Measurements from ENCODE around the gene CAMTA1.

The CAMTA1 gene

DNA sequence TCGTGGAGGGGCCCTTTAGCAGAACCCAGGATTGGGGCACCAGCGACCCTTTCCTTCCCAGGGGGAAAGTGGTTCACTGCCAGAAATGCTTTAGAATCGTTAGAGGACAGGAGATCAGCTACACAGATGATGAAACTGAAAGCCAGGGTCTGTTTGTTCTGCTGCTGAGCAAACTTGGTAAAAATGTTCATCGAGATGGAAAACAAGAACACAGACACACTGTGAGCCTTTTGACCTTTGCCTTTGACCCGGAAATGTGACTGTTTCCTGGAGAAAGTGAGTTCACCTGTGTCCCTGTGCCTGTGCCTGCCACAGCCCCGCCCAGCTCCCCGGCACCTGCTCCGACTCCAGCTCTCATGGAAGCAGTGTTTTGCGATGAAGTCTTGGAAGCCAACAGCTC, 234.3 kb downstream of the CAMTA1 start:
- Histone ChIP-seq H3K27me3 (ENCODE audit: control insufficient read depth in 1 of 2, insufficient read depth in 2 of 2, low read length in 2 of 2) (peaks cover 0 to 6% of the 10 kb centered on the region in 2 donors), H3K36me3 (ENCODE audit: insufficient read depth, low read length) (no peaks in the 10 kb centered on the region), H3K9ac (ENCODE audit: low read length) (no peak overlapping the region), H3K9me3 (ENCODE audit: low read length) (no peaks in the 10 kb centered on the region), H3K4me1 (ENCODE audit: insufficient read depth, low read length) (no peaks in the 10 kb centered on the region), H3K4me3 (ENCODE audit: low read depth in 1 of 2, low read length in 2 of 2) (no peak overlapping the region), H3K27ac (ENCODE audit: low read depth, low read length) (no peak overlapping the region)

DNA sequence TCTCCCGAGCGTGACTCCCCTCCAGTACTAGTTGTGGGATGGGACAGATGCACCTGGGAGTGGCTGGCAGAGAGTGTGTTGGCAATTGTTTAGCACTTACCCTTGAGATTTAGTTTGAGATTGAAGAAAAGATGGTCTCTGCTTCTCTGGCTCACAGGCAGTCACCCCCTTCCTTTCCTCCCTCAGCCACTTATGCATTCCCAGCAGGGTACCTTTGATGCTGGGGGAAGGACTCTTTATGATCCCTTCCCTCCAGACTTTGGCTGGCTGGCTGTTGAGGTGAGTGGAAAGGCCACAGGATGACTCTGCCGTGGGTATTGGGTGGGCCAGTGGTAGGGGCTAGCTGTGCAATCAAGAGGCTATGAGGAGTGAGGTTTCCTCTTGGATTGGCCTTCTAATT, 236.8 kb downstream of the CAMTA1 start:
- no peaks in the 10 kb centered on the region for H3K36me3 ChIP-seq (ENCODE audit: insufficient read depth, low read length)
- H3K4me3 ChIP-seq (ENCODE audit: low read depth in 1 of 2, low read length in 2 of 2) = no peak overlapping the region
- H3K4me1 ChIP-seq (ENCODE audit: insufficient read depth, low read length) = no peaks in the 10 kb centered on the region

DNA sequence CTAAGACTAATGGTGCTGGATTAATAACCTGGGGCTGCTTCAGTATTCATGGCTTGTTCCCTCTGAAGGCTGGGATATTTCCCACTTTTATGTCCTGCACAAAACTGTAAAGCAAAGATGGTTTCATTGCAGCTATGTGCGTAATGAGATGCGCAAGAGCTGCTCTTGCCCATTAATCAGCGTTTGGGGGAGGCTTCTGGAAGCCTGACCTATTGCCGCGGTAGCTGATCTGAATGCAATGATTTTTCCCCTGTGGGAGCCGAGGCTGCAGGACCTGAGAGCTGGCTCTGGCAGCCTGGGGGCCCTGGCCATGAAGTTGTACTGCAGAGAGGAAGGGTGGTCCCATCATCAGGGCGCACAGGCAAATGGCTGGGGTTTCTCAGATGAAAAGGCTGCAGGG, 239.8 kb downstream of the CAMTA1 start:
- Histone ChIP-seq H3K9ac (ENCODE audit: low read length) (no peak overlapping the region), H3K9me3 (ENCODE audit: low read length) (no peaks in the 10 kb centered on the region), H3K27me3 (ENCODE audit: control insufficient read depth in 1 of 2, insufficient read depth in 2 of 2, low read length in 2 of 2) (peaks cover 0 to 6% of the 10 kb centered on the region in 2 donors)

More for the DNA sequence above, 236.8 kb downstream of the CAMTA1 start:
- no peak overlapping the region for H3K9ac ChIP-seq (ENCODE audit: low read length)
- H3K27ac ChIP-seq (ENCODE audit: low read depth, low read length) = no peak overlapping the region
- H3K9me3 ChIP-seq (ENCODE audit: low read length) = no peaks in the 10 kb centered on the region
- peaks cover 0 to 6% of the 10 kb centered on the region in 2 donors for H3K27me3 ChIP-seq (ENCODE audit: control insufficient read depth in 1 of 2, insufficient read depth in 2 of 2, low read length in 2 of 2)

DNA sequence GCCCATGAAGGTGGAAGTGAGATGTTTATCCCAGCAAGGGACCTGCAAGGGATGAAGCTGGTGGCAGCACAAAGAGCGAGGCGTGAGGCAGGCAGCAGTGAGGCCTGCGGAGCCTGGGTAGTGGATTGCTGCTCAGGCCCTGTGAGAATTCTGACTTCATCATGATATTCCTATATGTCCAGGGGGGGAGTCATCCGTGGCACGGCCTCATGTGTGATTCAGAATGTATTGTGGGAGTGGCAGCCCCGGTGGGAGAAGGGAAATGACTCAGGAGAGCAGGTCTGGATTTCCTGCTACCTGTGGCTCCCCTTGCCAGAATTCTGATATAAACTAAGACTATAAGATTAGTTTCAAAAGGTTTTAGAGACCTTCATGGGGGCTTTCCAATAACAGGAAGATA, 240.9 kb downstream of the CAMTA1 start:
- no peaks in the 10 kb centered on the region for H3K36me3 ChIP-seq (ENCODE audit: insufficient read depth, low read length)
- no peak overlapping the region for H3K9ac ChIP-seq (ENCODE audit: low read length)

More for the DNA sequence above, 239.8 kb downstream of the CAMTA1 start:
- no peaks in the 10 kb centered on the region for H3K4me1 ChIP-seq (ENCODE audit: insufficient read depth, low read length)
- H3K4me3 ChIP-seq (ENCODE audit: low read depth in 1 of 2, low read length in 2 of 2) = no peak overlapping the region
- H3K36me3 ChIP-seq (ENCODE audit: insufficient read depth, low read length) = no peaks in the 10 kb centered on the region
- no peak overlapping the region for H3K27ac ChIP-seq (ENCODE audit: low read depth, low read length)

DNA sequence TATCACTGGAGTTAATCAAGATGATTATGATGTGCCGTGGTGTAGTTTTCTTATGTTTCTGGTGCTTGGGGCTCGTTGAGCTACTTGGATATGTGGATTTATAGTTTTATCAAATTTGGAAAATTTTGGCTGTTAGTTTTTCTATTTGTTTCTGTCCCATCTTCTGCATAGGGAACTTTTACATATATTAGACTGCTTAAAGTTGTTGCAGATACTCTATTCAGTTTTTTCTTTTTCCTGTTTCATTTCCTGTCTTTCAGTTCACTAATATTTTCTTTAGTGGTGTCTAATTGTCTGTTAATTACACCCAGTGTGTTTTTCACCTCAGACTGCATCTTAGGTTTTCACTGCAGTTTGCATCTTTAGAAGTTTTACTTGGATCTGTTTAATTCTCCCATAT, 247.7 kb downstream of the CAMTA1 start:
- no peaks in the 10 kb centered on the region for H3K27me3 ChIP-seq (ENCODE audit: control insufficient read depth in 1 of 2, insufficient read depth in 2 of 2, low read length in 2 of 2)
- H3K9ac ChIP-seq (ENCODE audit: low read length) = no peak overlapping the region
- no peaks in the 10 kb centered on the region for H3K36me3 ChIP-seq (ENCODE audit: insufficient read depth, low read length)
- no peak overlapping the region for H3K27ac ChIP-seq (ENCODE audit: low read depth, low read length)
- no peak overlapping the region for H3K4me3 ChIP-seq (ENCODE audit: low read depth in 1 of 2, low read length in 2 of 2)
- no peaks in the 10 kb centered on the region for H3K9me3 ChIP-seq (ENCODE audit: low read length)
- no peaks in the 10 kb centered on the region for H3K4me1 ChIP-seq (ENCODE audit: insufficient read depth, low read length)

More for the DNA sequence above, 240.9 kb downstream of the CAMTA1 start:
- Histone ChIP-seq H3K27ac (ENCODE audit: low read depth, low read length) (no peak overlapping the region), H3K27me3 (ENCODE audit: control insufficient read depth in 1 of 2, insufficient read depth in 2 of 2, low read length in 2 of 2) (peaks cover 0 to 3% of the 10 kb centered on the region in 2 donors), H3K4me3 (ENCODE audit: low read depth in 1 of 2, low read length in 2 of 2) (no peak overlapping the region), H3K4me1 (ENCODE audit: insufficient read depth, low read length) (no peaks in the 10 kb centered on the region), H3K9me3 (ENCODE audit: low read length) (no peaks in the 10 kb centered on the region)

DNA sequence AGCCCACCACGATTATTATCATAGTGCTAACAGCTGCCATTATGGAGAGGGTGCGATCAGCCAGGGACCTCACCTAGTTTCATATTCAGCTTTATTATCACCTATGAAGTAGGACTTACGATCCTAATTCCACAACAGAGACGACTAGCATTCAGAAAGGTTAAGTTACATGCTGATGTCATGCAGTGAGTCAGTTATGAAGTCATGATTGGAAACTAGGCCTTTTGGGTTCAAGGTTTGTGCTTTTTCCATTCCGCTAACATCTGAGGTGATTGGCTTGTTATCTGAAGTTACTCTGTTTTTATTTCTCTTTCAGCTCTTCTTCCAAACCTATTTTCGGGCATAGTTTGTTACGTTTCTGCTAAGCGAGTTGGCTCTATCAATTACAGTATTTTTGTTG, 251.1 kb downstream of the CAMTA1 start:
- H3K4me3 ChIP-seq (ENCODE audit: low read depth in 1 of 2, low read length in 2 of 2) = no peak overlapping the region
- H3K27me3 ChIP-seq (ENCODE audit: control insufficient read depth in 1 of 2, insufficient read depth in 2 of 2, low read length in 2 of 2) = no peaks in the 10 kb centered on the region
- H3K4me1 ChIP-seq (ENCODE audit: insufficient read depth, low read length) = no peaks in the 10 kb centered on the region
- H3K9me3 ChIP-seq (ENCODE audit: low read length) = no peaks in the 10 kb centered on the region
- no peak overlapping the region for H3K9ac ChIP-seq (ENCODE audit: low read length)
- no peaks in the 10 kb centered on the region for H3K36me3 ChIP-seq (ENCODE audit: insufficient read depth, low read length)
- no peak overlapping the region for H3K27ac ChIP-seq (ENCODE audit: low read depth, low read length)

DNA sequence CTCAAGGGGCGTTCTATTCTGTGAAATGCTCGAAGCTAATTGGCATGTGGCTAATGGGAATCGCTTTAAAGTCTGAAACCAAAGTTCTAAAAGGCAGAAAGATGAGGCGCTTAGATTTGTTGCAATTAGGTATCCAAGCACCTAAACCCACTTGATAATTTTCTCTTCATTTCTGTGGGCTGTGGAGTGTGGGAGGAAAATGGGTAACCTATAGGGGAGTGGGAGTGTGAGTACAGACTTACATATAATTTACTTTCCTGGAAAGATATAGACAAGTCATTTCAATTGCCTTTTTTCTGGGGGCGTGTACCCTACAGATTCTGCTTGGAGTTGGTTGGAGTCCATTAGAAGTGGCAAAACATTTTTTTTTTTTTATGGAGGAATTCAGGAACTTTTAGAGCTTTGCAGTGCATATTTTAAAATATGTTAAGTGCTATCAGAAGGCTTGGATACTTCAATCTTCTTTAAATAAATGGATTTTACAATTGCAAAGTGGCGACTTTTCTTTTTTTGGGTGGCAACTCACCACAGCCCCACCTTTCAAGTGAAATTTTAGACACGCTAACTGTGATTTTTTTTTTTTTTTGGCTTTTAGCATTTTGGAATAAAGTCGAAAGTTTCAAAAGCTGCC, 254.5 kb downstream of the CAMTA1 start:
- no peak overlapping the region for H3K4me3 ChIP-seq (ENCODE audit: low read depth in 1 of 2, low read length in 2 of 2)
- H3K9ac ChIP-seq (ENCODE audit: low read length) = no peak overlapping the region
- H3K36me3 ChIP-seq (ENCODE audit: insufficient read depth, low read length) = no peaks in the 10 kb centered on the region
- H3K27ac ChIP-seq (ENCODE audit: low read depth, low read length) = no peak overlapping the region
- no peaks in the 10 kb centered on the region for H3K9me3 ChIP-seq (ENCODE audit: low read length)
- no peaks in the 10 kb centered on the region for H3K4me1 ChIP-seq (ENCODE audit: insufficient read depth, low read length)
- peaks cover 0 to 6% of the 10 kb centered on the region in 2 donors for H3K27me3 ChIP-seq (ENCODE audit: control insufficient read depth in 1 of 2, insufficient read depth in 2 of 2, low read length in 2 of 2)

DNA sequence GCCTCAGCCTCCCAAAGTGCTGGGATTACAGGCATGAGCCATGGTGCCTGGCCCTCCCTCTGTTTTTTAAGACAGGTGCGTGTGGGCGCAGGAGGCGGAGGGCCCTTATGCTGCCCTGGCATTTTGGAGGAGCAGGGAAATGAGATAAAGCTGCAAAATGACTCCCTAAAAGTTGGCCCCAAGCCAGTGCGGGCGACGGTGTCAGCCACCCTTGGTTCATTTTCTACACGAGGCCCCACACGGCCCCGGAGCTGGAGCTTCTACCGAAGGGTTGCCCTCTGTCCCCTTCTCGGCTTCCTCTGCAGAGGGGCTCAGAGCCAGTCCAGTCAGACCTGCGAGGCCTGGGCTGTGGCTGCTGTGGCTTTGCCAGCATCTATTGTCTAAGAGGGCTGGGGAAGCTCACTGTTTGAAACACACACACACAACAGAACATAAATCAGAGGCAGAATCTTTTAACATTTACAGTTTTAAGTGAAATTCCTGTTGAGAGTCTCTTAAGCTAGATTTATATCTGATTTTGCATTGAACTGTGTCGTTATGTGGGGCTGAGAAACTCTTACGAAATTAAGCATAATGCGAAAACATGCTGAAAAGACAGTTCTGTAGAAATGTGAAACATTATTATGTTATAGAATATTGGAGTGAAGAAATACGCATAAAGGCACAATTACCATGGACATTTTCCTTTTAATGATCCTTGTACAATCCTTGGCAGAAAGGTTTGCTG, 255.9 kb downstream of the CAMTA1 start:
- Histone ChIP-seq H3K27me3 (ENCODE audit: control insufficient read depth in 1 of 2, insufficient read depth in 2 of 2, low read length in 2 of 2) (peaks cover 0 to 6% of the 10 kb centered on the region in 2 donors), H3K27ac (ENCODE audit: low read depth, low read length) (no peak overlapping the region), H3K9ac (ENCODE audit: low read length) (no peak overlapping the region), H3K4me3 (ENCODE audit: low read depth in 1 of 2, low read length in 2 of 2) (no peak overlapping the region), H3K4me1 (ENCODE audit: insufficient read depth, low read length) (no peaks in the 10 kb centered on the region), H3K36me3 (ENCODE audit: insufficient read depth, low read length) (no peaks in the 10 kb centered on the region), H3K9me3 (ENCODE audit: low read length) (no peaks in the 10 kb centered on the region)

DNA sequence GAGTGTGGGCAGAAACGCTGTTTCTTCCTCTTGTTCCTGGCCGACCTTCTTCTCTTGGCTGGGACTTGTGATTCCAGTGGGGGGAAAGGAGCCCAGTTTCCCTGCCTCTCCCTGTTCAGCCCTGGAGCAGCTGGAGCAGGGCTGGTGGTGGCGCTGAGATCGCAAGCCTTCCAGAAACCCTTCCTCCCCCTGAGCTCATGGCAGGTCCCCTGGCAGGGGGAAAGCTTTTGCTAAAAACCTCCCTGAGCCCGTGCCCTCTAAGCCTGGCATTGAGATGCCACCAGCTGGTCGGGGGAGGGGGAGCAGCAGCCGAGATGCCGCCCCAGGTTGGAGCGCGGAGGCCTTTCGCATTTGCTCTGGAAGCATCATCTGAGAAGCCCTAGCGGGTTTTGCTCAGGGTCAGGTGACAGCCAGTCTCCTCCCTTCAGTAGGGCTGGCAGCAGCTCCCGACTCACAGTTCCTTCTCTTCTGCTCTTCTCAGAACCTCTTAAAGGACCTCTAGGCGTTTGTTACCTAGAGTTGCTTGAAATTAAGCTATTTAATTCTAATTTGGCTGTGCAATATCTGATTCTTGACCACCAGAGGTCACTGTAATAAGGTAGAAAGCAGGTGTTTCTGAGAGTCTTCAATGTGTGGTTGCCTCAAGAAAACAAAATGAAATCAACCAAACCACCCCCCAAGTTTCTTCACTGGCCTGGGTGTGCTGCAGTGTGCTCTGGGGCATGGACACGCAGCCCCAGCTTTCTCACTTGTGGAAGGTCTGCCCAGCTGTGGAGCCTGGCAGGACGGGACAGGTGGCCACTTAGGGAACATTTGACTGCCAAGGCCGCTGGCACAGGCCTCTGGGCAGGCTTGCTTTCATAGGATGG, 257.3 kb downstream of the CAMTA1 start:
- H3K27me3 ChIP-seq (ENCODE audit: control insufficient read depth in 1 of 2, insufficient read depth in 2 of 2, low read length in 2 of 2) = peaks cover 0 to 6% of the 10 kb centered on the region in 2 donors
- no peaks in the 10 kb centered on the region for H3K4me1 ChIP-seq (ENCODE audit: insufficient read depth, low read length)
- no peak overlapping the region for H3K9ac ChIP-seq (ENCODE audit: low read length)
- no peak overlapping the region for H3K4me3 ChIP-seq (ENCODE audit: low read depth in 1 of 2, low read length in 2 of 2)
- no peaks in the 10 kb centered on the region for H3K36me3 ChIP-seq (ENCODE audit: insufficient read depth, low read length)
- H3K27ac ChIP-seq (ENCODE audit: low read depth, low read length) = no peak overlapping the region
- no peaks in the 10 kb centered on the region for H3K9me3 ChIP-seq (ENCODE audit: low read length)

DNA sequence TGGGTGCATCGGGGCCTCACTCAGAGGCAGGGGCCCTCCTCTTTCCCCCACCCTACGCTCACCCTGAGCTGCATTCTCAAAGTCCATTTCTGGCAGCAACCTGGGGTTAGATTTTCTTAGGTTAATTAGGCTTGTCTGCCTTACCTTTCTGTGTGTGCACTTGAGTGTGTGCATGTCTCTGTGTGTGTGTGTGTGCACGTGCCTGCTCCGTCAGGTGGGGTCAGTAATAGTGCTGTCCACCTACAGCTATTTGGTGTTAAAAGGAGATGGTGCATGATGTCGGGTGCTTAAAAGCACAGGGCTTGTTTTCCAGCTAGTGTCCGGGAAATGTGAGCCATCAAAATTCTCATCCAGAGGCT, 257.9 kb downstream of the CAMTA1 start:
- H3K27ac ChIP-seq (ENCODE audit: low read depth, low read length) = no peak overlapping the region
- H3K36me3 ChIP-seq (ENCODE audit: insufficient read depth, low read length) = no peaks in the 10 kb centered on the region

DNA sequence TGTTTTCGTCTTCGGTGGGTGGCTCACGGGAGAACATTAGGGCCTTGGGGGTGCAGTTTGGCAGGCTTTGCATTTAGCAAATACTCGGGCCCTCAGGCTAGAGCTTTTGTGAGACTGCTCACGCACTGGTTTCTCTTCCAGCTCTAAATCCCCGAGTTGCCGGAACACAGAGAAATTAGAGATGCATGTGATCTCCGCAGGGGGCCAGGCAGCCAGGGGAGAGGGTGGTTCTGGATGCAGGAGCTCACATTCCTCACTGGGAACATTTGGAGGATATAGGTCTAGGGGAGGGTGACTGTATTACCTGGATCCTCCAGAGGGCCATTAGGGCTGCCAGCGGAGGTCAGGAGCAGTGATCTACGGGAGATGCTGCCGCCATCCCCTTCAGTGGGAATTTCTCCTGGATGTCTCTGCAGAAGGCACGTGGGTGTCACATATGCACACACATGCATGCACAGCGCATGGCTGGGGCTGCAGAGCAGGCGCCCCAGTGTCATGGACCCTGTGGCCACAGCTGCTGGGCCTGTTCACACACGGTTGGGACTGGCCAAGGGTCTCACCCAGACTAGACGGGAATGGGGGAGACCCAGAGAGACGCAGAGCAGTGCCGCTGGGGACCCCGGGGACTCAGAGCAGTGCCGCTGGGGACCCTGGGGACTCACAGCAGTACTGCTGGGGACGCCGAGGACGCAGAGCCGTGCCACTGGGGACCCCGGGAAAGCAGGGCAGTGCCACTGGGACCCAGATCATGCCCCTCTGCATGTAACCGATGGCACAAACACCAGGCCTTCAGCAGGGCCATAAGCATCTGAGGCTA, 258.7 kb downstream of the CAMTA1 start:
- Histone ChIP-seq H3K9ac (ENCODE audit: low read length) (no peak overlapping the region), H3K27me3 (ENCODE audit: control insufficient read depth in 1 of 2, insufficient read depth in 2 of 2, low read length in 2 of 2) (peaks cover 0 to 6% of the 10 kb centered on the region in 2 donors), H3K36me3 (ENCODE audit: insufficient read depth, low read length) (no peaks in the 10 kb centered on the region), H3K4me1 (ENCODE audit: insufficient read depth, low read length) (no peaks in the 10 kb centered on the region), H3K27ac (ENCODE audit: low read depth, low read length) (no peak overlapping the region), H3K9me3 (ENCODE audit: low read length) (no peaks in the 10 kb centered on the region), H3K4me3 (ENCODE audit: low read depth in 1 of 2, low read length in 2 of 2) (no peak overlapping the region)

More for the DNA sequence above, 257.9 kb downstream of the CAMTA1 start:
- H3K9ac ChIP-seq (ENCODE audit: low read length) = no peak overlapping the region
- no peak overlapping the region for H3K4me3 ChIP-seq (ENCODE audit: low read depth in 1 of 2, low read length in 2 of 2)
- no peaks in the 10 kb centered on the region for H3K4me1 ChIP-seq (ENCODE audit: insufficient read depth, low read length)
- H3K9me3 ChIP-seq (ENCODE audit: low read length) = no peaks in the 10 kb centered on the region
- peaks cover 0 to 6% of the 10 kb centered on the region in 2 donors for H3K27me3 ChIP-seq (ENCODE audit: control insufficient read depth in 1 of 2, insufficient read depth in 2 of 2, low read length in 2 of 2)

All from muscle layer of colon (tissue), 2 donors.